ENCODE data around the gene HMGN3.

The HMGN3 gene

GRCh38 chr6:79250107-79250514 is 15.6 kb upstream of the HMGN3 start:
- peak; percentile 42 for DNase-seq (ENCODE audit: low read depth)
- TF ChIP-seq POLR2A (IDR thresholded peaks at IDR 0.05; ENCODE audit: extremely low read depth, insufficient read length), result no peak
- TF ChIP-seq CTCF (IDR thresholded peaks at IDR 0.05; ENCODE audit: low read depth, low read length), result peak; percentile 33
- TF ChIP-seq MYC (IDR thresholded peaks at IDR 0.05; ENCODE audit: low read depth, low read length), result no peak
- TF ChIP-seq MAX (IDR thresholded peaks at IDR 0.05; ENCODE audit: low read depth, low read length), result no peak
- no peak overlapping the region for H3K4me3 ChIP-seq (ENCODE audit: low read depth, low read length)

GRCh38 chr6:79249136-79249535 is 14.7 kb upstream of the HMGN3 start:
- DNase-seq (ENCODE audit: low read depth), result no peak
- no peak overlapping the region for H3K4me3 ChIP-seq (ENCODE audit: low read depth, low read length)
- TF ChIP-seq CTCF (IDR thresholded peaks at IDR 0.05; ENCODE audit: low read depth, low read length), result no peak
- TF ChIP-seq MAX (IDR thresholded peaks at IDR 0.05; ENCODE audit: low read depth, low read length), result no peak

GRCh38 chr6:79246891-79247290 is 12.4 kb upstream of the HMGN3 start:
- TF ChIP-seq MYC (IDR thresholded peaks at IDR 0.05; ENCODE audit: low read depth, low read length), result no peak
- no peak for TF ChIP-seq POLR2A (IDR thresholded peaks at IDR 0.05; ENCODE audit: extremely low read depth, insufficient read length)
- no peak for TF ChIP-seq MAX (IDR thresholded peaks at IDR 0.05; ENCODE audit: low read depth, low read length)
- TF ChIP-seq CTCF (IDR thresholded peaks at IDR 0.05; ENCODE audit: low read depth, low read length), result no peak
- H3K4me3 ChIP-seq (ENCODE audit: low read depth, low read length), result no peak overlapping the region
- no peak for DNase-seq (ENCODE audit: low read depth)

- no peak for DNase-seq (ENCODE audit: low read depth)
- H3K4me3 ChIP-seq (ENCODE audit: low read depth, low read length), result no peak overlapping the region
Observed at GRCh38 chr6:79241228-79241627, 6.7 kb upstream of the HMGN3 start.

GRCh38 chr6:79240509-79240908 is 6.0 kb upstream of the HMGN3 start:
- TF ChIP-seq MAX (IDR thresholded peaks at IDR 0.05; ENCODE audit: low read depth, low read length) (no peak), POLR2A (IDR thresholded peaks at IDR 0.05; ENCODE audit: extremely low read depth, insufficient read length) (no peak), CTCF (IDR thresholded peaks at IDR 0.05; ENCODE audit: low read depth, low read length) (no peak), MYC (IDR thresholded peaks at IDR 0.05; ENCODE audit: low read depth, low read length) (no peak)
- H3K4me3 ChIP-seq (ENCODE audit: low read depth, low read length), result no peak overlapping the region
- no peak for DNase-seq (ENCODE audit: low read depth)

More at GRCh38 chr6:79241228-79241627, 6.7 kb upstream of the HMGN3 start:
- no peak for TF ChIP-seq CTCF (IDR thresholded peaks at IDR 0.05; ENCODE audit: low read depth, low read length)
- TF ChIP-seq MAX (IDR thresholded peaks at IDR 0.05; ENCODE audit: low read depth, low read length), result no peak
- TF ChIP-seq MYC (IDR thresholded peaks at IDR 0.05; ENCODE audit: low read depth, low read length), result no peak
- no peak for TF ChIP-seq POLR2A (IDR thresholded peaks at IDR 0.05; ENCODE audit: extremely low read depth, insufficient read length)

All from NB4 (cell line).